Neutrophil (primary cell): ENCODE measurements around the gene SDF4.

Experiments used
- H3K27ac ChIP-seq: fragments of 200-600 bp; sonication (generic); 2 replicates; pipeline ENCODE4 v1.5.1; 2016; ENCODE audit warnings: mild to moderate bottlenecking, moderate library complexity
- H3K27me3 ChIP-seq: fragments of 200-600 bp; sonication (generic); 2 replicates; pipeline ENCODE4 v1.6.0; 2016; ENCODE audit warnings: mild to moderate bottlenecking
- H3K36me3 ChIP-seq: fragments of 200-600 bp; sonication (generic); 2 replicates; pipeline ENCODE4 v1.5.1; 2017
- H3K4me1 ChIP-seq, 2 experiments: fragments of 200-600 bp in 1 of 2; sonication (generic) in 1 of 2; 1 replicate in 1 of 2; 2 replicates in 1 of 2; pipeline versions ENCODE4 v1.5.1 to v1.6.1; 2013 to 2016; ENCODE audit warnings: low read depth in 1 of 2, low read length in 1 of 2, mild to moderate bottlenecking in 1 of 2, moderate library complexity in 1 of 2; ENCODE audit not compliant: control insufficient read depth in 1 of 2, insufficient read depth in 1 of 2
- H3K4me3 ChIP-seq, 2 experiments: fragments of 200-600 bp in 1 of 2; sonication (generic) in 1 of 2; 1 replicate in 1 of 2; 2 replicates in 1 of 2; pipeline ENCODE4 v1.5.1; 2013 to 2016; ENCODE audit warnings: low read depth in 1 of 2, low read length in 1 of 2, mild to moderate bottlenecking in 1 of 2, moderate library complexity in 1 of 2
- H3K9me3 ChIP-seq: fragments of 200-600 bp; sonication (generic); 2 replicates; pipeline ENCODE4 v1.5.1; 2016
- CTCF ChIP-seq: fragments of 200-600 bp; sonication (generic); IDR thresholded peaks from 2 replicates; pipeline ENCODE4 v1.5.1; 2016; ENCODE audit warnings: antibody characterized with exemption

SDF4 gene

GRCh38 chr1:1169429-1170214, 62.2 kb downstream of the SDF4 start:
- Histone ChIP-seq H3K4me3 (no peak overlapping the region), H3K9me3 (no peaks in the 10 kb centered on the region), H3K27me3 (peaks cover 85% of the 10 kb centered on the region), H3K4me1 (no peaks in the 10 kb centered on the region), H3K36me3 (no peaks in the 10 kb centered on the region), H3K27ac (no peak overlapping the region)
- no peak for TF ChIP-seq CTCF

- no peak overlapping the region for H3K27ac ChIP-seq
- H3K36me3 ChIP-seq, result no peaks in the 10 kb centered on the region
- H3K4me1 ChIP-seq, result no peaks in the 10 kb centered on the region
- no peak for TF ChIP-seq CTCF
- H3K4me3 ChIP-seq, result no peak overlapping the region
- H3K27me3 ChIP-seq, result peaks cover 85% of the 10 kb centered on the region
- no peaks in the 10 kb centered on the region for H3K9me3 ChIP-seq
These were observed 63.1 kb downstream of the SDF4 start for GRCh38 chr1:1168451-1169411.

GRCh38 chr1:1167841-1168450, 63.9 kb downstream of the SDF4 start:
- Histone ChIP-seq H3K27me3 (peaks cover 85% of the 10 kb centered on the region), H3K36me3 (no peaks in the 10 kb centered on the region), H3K9me3 (no peaks in the 10 kb centered on the region), H3K4me3 (no peak overlapping the region), H3K4me1 (no peaks in the 10 kb centered on the region), H3K27ac (no peak overlapping the region)
- TF ChIP-seq CTCF, result no peak

- Histone ChIP-seq H3K27me3 (peaks cover 86% of the 10 kb centered on the region), H3K4me3 (no peak overlapping the region)
These were observed 64.4 kb downstream of the SDF4 start for GRCh38 chr1:1167398-1167821.

More at GRCh38 chr1:1167398-1167821, 64.4 kb downstream of the SDF4 start:
- TF ChIP-seq CTCF, result no peak
- Histone ChIP-seq H3K36me3 (no peaks in the 10 kb centered on the region), H3K9me3 (no peaks in the 10 kb centered on the region), H3K4me1 (no peaks in the 10 kb centered on the region), H3K27ac (no peak overlapping the region)
